ENCODE results near the gene ARMC8. TPM values are rescaled to one million over a fixed set of nuclear protein-coding genes. Genes with fewer than 3 reads are reported as not detected.

The ARMC8 gene
- total RNA-seq, 1 donor from 2014 or later = 39.6 TPM

- H3K27ac Mint-ChIP-seq (ENCODE audit: unreplicated experiment) = no peak overlapping the region
- H3K4me3 Mint-ChIP-seq (ENCODE audit: unreplicated experiment) = no peak overlapping the region
- H3K36me3 Mint-ChIP-seq (ENCODE audit: low read depth, unreplicated experiment) = peaks cover 16% of the 10 kb centered on the region
- DNase-seq (ENCODE audit: low spot score) = no peak
- no peak for TF ChIP-seq CTCF (IDR thresholded peaks at IDR 0.05; ENCODE audit: unreplicated experiment)
- H3K27me3 Mint-ChIP-seq (ENCODE audit: unreplicated experiment) = no peaks in the 10 kb centered on the region
- H3K4me1 Mint-ChIP-seq (ENCODE audit: unreplicated experiment) = no peaks in the 10 kb centered on the region
- no peaks in the 10 kb centered on the region for H3K9me3 Mint-ChIP-seq (ENCODE audit: unreplicated experiment)
Observed at GRCh38 chr3:138271189-138271794, 84.2 kb downstream of the ARMC8 start.

- no peaks in the 10 kb centered on the region for H3K27me3 Mint-ChIP-seq (ENCODE audit: unreplicated experiment)
- H3K4me1 Mint-ChIP-seq (ENCODE audit: unreplicated experiment) = no peaks in the 10 kb centered on the region
- H3K27ac Mint-ChIP-seq (ENCODE audit: unreplicated experiment) = no peak overlapping the region
Observed at GRCh38 chr3:138281561-138281960, 94.5 kb downstream of the ARMC8 start.

GRCh38 chr3:138282836-138283235 is 95.7 kb downstream of the ARMC8 start:
- Mint-ChIP-seq H3K4me1 (ENCODE audit: unreplicated experiment) (no peaks in the 10 kb centered on the region), H3K4me3 (ENCODE audit: unreplicated experiment) (no peak overlapping the region), H3K27ac (ENCODE audit: unreplicated experiment) (no peak overlapping the region), H3K36me3 (ENCODE audit: low read depth, unreplicated experiment) (no peaks in the 10 kb centered on the region), H3K27me3 (ENCODE audit: unreplicated experiment) (no peaks in the 10 kb centered on the region), H3K9me3 (ENCODE audit: unreplicated experiment) (no peaks in the 10 kb centered on the region)
- DNase-seq (ENCODE audit: low spot score) = no peak
- TF ChIP-seq CTCF (IDR thresholded peaks at IDR 0.05; ENCODE audit: unreplicated experiment) = no peak

More at GRCh38 chr3:138281561-138281960, 94.5 kb downstream of the ARMC8 start:
- no peak for DNase-seq (ENCODE audit: low spot score)
- no peak for TF ChIP-seq CTCF (IDR thresholded peaks at IDR 0.05; ENCODE audit: unreplicated experiment)
- H3K36me3 Mint-ChIP-seq (ENCODE audit: low read depth, unreplicated experiment) = no peaks in the 10 kb centered on the region
- H3K4me3 Mint-ChIP-seq (ENCODE audit: unreplicated experiment) = no peak overlapping the region
- no peaks in the 10 kb centered on the region for H3K9me3 Mint-ChIP-seq (ENCODE audit: unreplicated experiment)

- TF ChIP-seq CTCF (IDR thresholded peaks at IDR 0.05; ENCODE audit: unreplicated experiment) = no peak
- Mint-ChIP-seq H3K27me3 (ENCODE audit: unreplicated experiment) (no peaks in the 10 kb centered on the region), H3K36me3 (ENCODE audit: low read depth, unreplicated experiment) (peaks cover 5% of the 10 kb centered on the region), H3K4me3 (ENCODE audit: unreplicated experiment) (no peak overlapping the region), H3K9me3 (ENCODE audit: unreplicated experiment) (no peaks in the 10 kb centered on the region), H3K27ac (ENCODE audit: unreplicated experiment) (no peak overlapping the region), H3K4me1 (ENCODE audit: unreplicated experiment) (no peaks in the 10 kb centered on the region)
- DNase-seq (ENCODE audit: low spot score) = no peak
Observed at GRCh38 chr3:138284079-138284478, 97.0 kb downstream of the ARMC8 start.

- Mint-ChIP-seq H3K27ac (ENCODE audit: unreplicated experiment) (no peak overlapping the region), H3K36me3 (ENCODE audit: low read depth, unreplicated experiment) (peaks cover 13% of the 10 kb centered on the region), H3K27me3 (ENCODE audit: unreplicated experiment) (peaks cover 3% of the 10 kb centered on the region), H3K4me1 (ENCODE audit: unreplicated experiment) (no peaks in the 10 kb centered on the region), H3K9me3 (ENCODE audit: unreplicated experiment) (no peaks in the 10 kb centered on the region), H3K4me3 (ENCODE audit: unreplicated experiment) (no peak overlapping the region)
- no peak for TF ChIP-seq CTCF (IDR thresholded peaks at IDR 0.05; ENCODE audit: unreplicated experiment)
- no peak for DNase-seq (ENCODE audit: low spot score)
Observed at GRCh38 chr3:138284957-138285477, 97.9 kb downstream of the ARMC8 start.
